ENCODE measurements around the gene SMR3B.

Gene SMR3B

GRCh38 chr4:70382691-70383181 lies at the start of gene SMR3B:
SMR3B (plus strand) TSS chr4:70383131; CDS start chr4:70384511, 1,380 bp downstream.
- no peak within 1 kb of the TSS for H3K4me3 ChIP-seq (replicated peaks; ENCODE audit: low read depth, low read length)
- DNase-seq (ENCODE audit: extremely low read depth, low read depth): no peak
- no peak for TF ChIP-seq CTCF (IDR thresholded peaks at IDR 0.05; ENCODE audit: low read depth, low read length, missing control alignments)

- H3K4me3 ChIP-seq (replicated peaks; ENCODE audit: low read depth, low read length): no peak within 1 kb of the TSS
- TF ChIP-seq CTCF (IDR thresholded peaks at IDR 0.05; ENCODE audit: low read depth, low read length, missing control alignments): no peak
- no peak for DNase-seq (ENCODE audit: extremely low read depth, low read depth)
Measured at GRCh38 chr4:70334681-70335080, 48.2 kb upstream of the SMR3B start, which contains the start of gene CABS1. CABS1 (plus strand) TSS chr4:70334981; CDS start chr4:70335040, 59 bp downstream.

GRCh38 chr4:70336043-70336442 lies 46.9 kb upstream of the SMR3B start:
- no peak overlapping the region for H3K4me3 ChIP-seq (replicated peaks; ENCODE audit: low read depth, low read length)
- no peak for DNase-seq (ENCODE audit: extremely low read depth, low read depth)
- no peak for TF ChIP-seq CTCF (IDR thresholded peaks at IDR 0.05; ENCODE audit: low read depth, low read length, missing control alignments)

GRCh38 chr4:70337886-70338420 lies 45.0 kb upstream of the SMR3B start:
- no peak for DNase-seq (ENCODE audit: extremely low read depth, low read depth)
- no peak overlapping the region for H3K4me3 ChIP-seq (replicated peaks; ENCODE audit: low read depth, low read length)
- no peak for TF ChIP-seq CTCF (IDR thresholded peaks at IDR 0.05; ENCODE audit: low read depth, low read length, missing control alignments)

- DNase-seq (ENCODE audit: extremely low read depth, low read depth): no peak
- TF ChIP-seq CTCF (IDR thresholded peaks at IDR 0.05; ENCODE audit: low read depth, low read length, missing control alignments): no peak
- no peak overlapping the region for H3K4me3 ChIP-seq (replicated peaks; ENCODE audit: low read depth, low read length)
Measured at GRCh38 chr4:70356185-70356584, 26.7 kb upstream of the SMR3B start.

- DNase-seq (ENCODE audit: extremely low read depth, low read depth): no peak
- H3K4me3 ChIP-seq (replicated peaks; ENCODE audit: low read depth, low read length): no peak overlapping the region
- no peak for TF ChIP-seq CTCF (IDR thresholded peaks at IDR 0.05; ENCODE audit: low read depth, low read length, missing control alignments)
Measured at GRCh38 chr4:70359115-70359661, 23.7 kb upstream of the SMR3B start.
